Left renal cortex interstitium (tissue), 4 donors: ENCODE data around the gene KLHDC7A. TPM values are rescaled to one million over a fixed set of nuclear protein-coding genes. Genes with fewer than 3 reads are reported as not detected.

Source experiments
- DNase-seq, 4 donors: peaks; one replicate each; pipeline ENCODE4 v3.0.0-alpha.2; 2013; ENCODE audit warnings: low read depth in 4 of 4, low spot score in 2 of 4, missing footprints in 1 of 4
- polyA plus RNA-seq, 4 donors: library from polyadenylated mRNA; unstranded; fragments of 120-200 nt; gene quantifications; one replicate each; pipeline ENCODE4 v1.2.1, GENCODE V29; 2013; ENCODE audit not compliant: insufficient read length in 4 of 4

KLHDC7A gene
- polyA plus RNA-seq, 4 donors = 10.9 to 15.0 (median 12.4) TPM

DNA sequence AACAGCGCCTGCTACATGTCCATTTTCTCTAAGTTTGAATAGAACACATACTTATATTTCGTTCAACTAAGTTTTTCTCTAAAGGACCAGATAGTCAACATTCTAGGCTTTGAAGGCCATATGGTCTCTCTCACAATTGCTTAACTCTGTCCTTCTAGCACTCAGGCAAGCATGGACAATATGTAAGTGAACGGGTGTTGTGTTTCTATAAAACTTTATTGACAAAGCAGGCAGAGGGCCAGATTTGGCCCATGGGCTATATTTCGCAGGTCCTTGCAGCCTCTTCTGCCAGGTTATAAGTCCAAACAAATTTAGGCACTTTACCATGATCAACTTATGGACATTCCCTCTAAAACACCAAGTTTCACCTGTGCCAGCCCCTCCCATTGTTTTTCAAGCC, 21.1 kb downstream of the KLHDC7A start:
- DNase-seq = no peak

DNA sequence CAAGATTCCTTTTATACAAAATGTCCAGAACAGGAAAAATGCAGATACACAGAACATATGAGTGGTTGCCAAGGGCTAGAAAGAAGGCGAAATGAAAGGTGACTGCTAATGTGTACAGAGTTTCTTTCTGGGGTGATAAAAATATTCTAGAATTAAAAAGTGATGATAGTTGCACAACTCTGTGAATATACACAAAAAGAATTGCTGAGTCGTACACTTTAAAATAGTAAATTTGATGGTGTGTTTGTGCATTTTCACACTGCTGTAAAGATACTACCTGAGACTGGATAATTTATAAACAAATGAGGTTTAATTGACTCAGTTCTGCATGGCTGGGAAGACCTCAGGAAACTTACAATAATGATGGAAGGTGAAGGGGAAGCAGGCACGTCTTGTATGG, 23.9 kb downstream of the KLHDC7A start:
- no peak for DNase-seq

DNA sequence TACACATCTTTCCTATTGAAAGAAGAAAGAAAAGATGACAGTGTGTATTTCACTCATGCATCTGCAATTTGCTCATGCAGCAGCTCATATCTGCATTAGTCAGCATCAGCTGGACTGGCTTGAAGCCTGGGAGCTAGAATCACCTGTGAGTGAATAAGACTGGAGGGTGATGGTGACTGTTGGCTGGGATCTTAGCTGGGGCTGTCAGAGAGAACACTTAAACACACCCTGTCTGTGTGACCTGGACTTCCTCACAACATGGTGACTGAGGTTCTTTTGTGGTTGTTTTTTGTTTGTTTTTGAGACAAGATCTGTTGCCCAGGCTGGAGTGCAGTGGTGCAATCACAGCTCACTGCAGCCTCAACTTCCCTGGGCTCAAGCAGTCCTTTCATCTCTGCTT, 24.9 kb downstream of the KLHDC7A start:
- DNase-seq = no peak

DNA sequence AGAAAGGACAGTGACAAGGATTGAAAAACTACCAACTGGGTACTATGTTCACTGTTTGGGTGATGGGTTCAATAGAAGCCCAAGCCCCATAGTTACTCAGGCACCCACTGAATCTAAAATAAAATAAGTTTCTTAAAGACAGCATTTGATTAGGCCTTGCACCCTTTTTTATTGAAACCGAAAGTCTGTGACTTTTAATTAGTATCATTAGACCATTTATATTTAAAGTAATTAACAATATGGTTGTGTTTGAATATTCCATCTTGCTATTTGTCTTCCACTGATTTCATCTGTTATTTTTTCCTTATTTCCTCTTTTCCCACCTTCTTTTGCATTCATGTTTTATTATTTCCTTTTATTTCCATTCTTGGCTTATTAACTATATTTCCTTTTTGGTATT, 27.4 kb downstream of the KLHDC7A start:
- no peak for DNase-seq

DNA sequence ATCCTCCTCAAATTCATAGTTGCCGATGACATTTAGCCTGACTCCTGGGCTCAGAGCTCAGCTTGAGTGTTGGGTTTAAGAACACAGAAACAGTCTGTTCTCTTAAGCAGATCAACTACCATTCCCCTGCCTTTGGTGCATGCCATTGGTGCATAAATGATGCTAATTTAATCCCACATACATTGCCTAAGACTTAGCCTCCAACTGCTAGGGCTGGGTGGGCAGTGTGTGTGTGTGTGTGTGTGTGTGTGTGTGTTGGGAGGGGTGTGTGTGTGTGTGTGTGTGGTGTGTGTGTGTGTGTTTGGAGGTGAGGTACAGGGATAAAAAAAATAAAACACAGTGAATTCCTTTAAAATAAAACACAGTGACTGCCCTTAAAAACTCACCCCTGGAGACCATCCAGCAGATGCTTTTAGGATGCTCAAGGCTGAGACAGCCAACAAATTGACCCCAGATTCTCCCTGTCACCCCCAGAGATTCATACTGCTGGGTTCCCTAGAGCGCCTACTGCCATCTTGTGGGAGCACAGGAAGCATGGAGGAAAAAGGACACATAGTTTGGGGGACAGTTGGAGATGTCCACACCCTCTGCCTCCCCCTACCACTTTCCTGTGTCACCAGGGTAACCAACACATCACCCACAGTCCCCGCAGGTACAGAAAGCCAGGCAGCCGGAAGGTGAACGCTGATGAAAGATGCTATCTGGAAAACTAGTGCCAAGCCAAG, 30.6 kb downstream of the KLHDC7A start:
- DNase-seq = no peak

DNA sequence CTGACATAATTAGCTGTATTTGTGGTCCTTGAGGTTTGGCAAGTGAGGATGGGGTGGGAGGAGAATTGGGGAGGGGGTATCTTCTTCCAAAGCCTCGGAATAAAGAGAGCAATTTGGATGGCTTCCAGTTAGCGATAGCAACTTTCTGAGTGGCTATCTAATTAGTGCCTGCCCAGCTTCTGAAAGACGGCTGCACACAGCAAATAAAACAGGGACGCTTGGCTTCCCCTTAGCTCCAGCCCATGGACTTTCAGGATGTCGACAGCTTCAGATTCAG, 31.1 kb downstream of the KLHDC7A start:
- no peak for DNase-seq

DNA sequence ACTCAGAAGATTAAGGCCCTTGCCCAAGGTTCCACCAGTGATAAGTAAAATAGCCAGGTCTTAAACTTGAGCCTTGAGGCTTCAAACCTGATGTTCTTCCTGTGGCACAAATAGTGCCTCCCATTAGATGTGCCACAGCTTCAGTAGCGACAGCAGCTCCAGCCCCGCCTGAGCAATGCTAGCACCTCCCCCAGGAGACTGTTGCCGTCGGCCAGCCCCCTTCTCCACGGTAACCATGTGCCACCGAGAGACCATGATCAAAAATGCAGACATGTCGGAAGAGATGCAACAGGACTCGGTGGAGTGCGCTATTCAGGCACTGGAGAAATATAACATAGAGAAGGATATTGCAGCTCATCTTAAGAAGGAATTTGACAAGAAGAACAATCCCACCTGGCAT, 32.2 kb downstream of the KLHDC7A start:
- DNase-seq = no peak

DNA sequence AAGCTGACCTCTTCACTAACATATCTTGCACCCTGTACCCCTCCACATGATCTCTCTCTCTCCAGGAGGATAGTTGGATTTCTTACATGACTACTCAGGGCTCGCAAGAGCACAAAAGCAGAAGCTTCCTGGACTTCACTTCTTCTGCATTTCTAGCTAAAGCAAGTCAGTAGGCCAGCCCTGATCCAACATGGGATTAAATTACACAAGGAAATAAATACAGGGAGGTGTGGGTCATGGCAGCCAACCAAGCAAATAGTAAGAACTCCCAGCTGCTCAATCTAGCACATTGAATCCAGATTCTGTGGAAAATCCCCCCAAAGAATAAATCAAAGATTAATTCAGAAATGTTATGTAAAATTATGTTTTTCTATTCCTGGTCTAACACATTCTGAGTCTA, 33.3 kb downstream of the KLHDC7A start:
- peak in 1 of 4 donors; percentile 13 for DNase-seq

DNA sequence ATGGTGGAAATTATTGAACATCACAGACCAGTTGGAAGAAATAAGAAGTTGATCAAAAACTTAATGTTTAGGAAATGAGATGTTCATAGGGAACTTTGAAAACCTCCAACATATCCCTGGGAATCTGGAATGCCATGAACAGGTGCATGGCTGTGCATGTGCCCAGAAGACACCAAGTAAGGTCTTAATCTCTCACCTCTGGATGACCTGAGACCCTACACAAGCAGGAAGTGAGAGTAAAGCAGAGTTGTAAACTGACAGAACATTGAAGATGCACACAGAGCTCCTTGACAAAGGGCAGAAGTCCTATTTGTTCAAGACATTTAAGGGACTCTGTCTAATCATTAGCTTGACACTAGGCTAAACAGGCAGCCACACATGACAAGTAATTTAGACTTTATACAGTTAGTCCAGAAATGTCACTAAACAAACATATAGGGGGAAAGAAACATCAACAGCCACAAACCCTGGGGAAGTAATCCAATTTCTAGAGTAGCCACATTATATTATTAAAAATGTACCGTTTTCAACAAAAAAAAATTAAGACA, 34.5 kb downstream of the KLHDC7A start:
- no peak for DNase-seq

DNA sequence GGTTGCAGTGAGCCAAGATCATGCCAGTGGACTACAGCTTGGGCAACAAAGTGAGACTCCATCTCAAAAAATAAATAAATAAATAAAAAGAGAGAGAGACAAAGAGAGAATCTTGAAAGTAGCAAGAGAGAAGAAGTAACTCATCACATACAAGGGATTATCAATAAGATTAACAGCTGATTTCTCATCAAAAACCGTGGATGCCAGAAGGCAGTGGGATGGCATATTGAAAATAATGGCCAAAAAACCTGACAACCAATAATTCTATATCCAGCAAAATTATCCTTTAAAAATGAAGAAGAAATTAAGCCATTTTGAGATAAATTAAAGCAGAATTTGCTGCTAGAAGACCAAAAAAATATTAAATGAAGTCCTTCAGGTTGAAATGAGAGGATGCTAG, 35.7 kb downstream of the KLHDC7A start:
- no peak for DNase-seq

DNA sequence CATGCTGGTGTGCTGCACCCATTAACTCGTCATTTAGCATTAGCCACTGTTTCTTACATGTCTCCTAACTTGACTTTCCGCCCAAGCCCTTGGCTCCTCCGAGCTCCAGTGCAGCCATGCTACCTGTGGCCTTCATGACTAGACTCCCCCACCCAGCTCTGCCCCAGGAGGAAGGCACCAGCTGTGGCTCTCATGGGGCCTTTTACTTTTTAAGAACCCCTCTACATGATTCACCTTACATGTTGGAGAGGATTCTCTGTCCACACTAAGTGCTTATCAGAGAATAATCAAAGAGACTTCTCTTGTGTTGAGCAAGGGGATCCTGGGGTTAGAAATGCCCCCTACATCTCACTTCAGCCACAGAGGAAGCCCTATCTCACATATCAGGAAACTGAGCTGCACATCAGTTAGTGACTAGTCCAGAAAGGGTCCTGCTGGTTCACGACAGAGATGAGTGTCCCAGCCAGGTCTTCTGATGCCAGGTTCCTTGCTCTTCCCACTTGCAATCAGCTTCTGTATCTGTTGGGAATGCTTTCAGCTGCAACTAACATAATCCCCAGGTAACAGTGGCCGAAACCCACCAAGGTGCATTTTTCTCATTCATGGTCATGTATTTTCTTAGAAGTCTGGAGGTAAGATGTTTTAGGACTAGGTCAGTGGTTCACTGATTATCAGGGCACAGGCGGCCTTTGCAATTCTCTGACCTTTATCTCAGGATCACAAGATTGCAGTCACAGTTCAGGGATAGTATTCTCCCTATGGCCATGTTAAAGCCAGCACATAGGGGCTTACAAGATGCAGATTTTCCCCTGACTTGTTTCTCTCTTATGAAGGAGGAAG, 45.9 kb downstream of the KLHDC7A start:
- no peak for DNase-seq

DNA sequence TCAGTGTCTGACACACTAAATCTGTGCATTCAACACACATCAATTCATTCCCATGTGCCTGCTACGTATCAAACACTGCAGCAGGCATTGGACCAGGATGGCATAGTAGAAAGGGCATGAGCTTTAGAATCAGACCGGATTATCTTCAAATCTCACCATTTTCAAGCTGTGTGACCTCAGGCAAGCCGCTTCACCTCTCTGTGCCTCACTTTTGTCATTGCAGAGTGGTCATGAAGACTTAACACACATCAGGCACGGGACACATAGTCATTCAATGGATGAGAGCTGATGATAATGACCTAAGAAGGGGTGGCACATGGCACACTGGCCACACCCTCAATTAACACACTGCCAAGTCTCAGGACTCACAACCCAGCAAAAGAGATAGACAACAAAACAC, 46.8 kb downstream of the KLHDC7A start:
- no peak for DNase-seq

DNA sequence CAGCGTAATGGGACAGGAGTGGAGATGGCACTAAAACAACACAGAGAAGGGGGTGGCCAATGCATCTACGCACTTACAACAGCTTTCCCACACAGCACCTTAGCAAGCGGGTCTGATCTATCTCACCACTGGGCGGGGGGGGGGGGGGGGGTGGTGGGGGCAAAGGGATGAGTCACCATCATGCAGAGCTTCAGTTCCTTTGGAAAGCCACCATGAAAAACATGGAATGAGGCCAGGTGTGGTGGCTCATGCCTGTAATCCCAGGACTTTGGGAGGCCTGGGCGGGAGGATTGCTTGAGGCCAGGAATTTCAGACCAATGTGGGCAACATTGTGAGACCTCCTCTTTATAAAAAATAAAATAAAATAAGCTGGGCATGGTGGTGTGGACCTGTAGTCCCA, 47.2 kb downstream of the KLHDC7A start:
- no peak for DNase-seq

DNA sequence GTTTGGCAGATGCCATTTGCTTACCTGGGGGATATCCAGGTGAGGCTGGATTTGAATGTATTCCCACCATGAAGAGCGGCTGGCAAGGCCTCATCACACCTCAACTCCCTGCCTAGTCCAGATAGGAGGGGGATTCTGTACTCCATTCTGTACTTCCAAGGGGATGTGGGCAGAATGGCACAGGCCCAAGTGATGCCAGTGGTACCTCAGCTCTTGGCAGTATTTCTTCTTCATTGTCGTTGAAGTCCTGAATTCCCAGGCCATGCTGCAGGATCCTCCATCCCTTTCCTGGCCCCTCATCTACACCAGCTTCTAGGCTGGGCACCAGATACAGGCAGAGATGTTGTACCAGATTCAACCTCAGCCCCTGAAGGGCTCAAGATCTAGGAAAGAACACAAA, 47.9 kb downstream of the KLHDC7A start:
- no peak for DNase-seq

DNA sequence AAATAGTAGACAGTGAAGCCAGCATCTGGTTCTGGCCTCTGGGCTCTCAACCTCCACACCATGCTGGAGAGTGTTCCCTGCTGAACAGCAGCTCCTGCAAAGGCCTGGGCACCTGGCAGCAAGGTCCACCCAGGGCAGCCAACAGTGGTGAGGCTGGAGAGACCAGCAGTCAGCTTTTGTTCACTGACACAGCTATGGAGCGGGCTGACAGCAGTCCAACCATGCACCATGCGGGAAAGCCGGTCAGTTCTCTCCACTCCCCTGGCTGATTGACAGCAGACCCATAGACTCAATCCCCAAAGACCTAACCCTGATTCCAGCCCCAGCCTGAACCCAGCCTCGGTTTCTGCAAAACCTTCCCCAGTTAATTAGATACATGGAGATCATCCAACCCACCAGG, 49.0 kb downstream of the KLHDC7A start:
- no peak for DNase-seq

DNA sequence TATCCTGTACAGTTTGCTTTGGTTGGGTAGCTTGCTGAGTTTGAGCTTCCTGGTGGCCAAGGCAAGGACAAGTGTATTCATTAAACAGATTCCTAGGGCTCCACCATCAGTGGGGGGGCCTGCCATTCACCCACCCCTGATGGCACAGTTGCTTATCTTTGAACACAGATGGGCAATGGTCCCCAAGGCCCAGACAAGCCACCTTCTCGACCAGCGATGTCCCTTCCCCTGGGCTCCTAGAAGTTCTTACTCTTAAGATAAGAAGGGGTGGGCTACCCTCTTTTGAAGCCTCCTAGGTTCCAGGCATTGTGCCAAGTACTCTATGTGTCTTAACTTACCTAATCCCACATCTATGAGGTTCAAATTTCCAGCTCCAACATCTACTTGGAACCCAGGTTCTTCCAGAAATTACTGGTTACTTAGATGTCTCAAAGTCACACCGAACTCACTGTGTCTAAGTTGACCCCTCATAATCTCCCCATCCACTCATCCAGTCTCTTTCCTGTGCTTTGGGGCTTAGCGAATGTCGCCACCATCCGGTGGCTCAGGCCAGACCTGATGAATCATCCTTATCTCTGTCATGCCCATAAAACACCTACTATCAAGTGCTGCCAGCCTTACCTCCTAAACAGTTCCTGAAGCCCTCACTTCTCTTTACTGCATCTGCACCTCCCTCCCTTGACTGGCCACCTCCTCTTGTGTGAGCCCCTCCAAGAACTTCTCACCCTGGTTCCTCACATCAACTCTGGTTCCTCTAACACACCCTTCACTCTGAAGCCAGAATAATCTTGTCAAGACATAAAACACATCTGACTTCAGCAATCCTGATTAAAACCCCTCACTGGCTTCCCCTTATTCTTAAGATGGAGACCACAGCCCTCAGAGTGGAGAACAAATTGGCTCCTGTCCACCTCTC, 50.1 kb downstream of the KLHDC7A start:
- no peak for DNase-seq

DNA sequence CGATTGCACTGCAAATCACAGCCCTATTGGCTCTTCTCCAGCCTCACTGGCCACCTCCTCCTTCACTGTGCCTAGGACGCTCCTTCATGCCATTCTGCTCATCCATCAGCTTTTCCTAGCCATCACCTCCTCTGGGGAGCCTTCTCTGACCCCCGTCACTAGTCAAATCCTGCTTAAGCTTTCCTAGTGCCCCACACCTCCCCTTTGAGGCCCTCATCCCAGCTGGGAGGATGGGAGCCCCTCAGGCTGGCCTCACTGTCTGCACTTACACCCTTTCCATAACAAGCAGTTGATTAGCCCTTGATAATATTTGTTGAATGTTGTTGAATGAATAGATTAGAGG, 50.7 kb downstream of the KLHDC7A start:
- no peak for DNase-seq

DNA sequence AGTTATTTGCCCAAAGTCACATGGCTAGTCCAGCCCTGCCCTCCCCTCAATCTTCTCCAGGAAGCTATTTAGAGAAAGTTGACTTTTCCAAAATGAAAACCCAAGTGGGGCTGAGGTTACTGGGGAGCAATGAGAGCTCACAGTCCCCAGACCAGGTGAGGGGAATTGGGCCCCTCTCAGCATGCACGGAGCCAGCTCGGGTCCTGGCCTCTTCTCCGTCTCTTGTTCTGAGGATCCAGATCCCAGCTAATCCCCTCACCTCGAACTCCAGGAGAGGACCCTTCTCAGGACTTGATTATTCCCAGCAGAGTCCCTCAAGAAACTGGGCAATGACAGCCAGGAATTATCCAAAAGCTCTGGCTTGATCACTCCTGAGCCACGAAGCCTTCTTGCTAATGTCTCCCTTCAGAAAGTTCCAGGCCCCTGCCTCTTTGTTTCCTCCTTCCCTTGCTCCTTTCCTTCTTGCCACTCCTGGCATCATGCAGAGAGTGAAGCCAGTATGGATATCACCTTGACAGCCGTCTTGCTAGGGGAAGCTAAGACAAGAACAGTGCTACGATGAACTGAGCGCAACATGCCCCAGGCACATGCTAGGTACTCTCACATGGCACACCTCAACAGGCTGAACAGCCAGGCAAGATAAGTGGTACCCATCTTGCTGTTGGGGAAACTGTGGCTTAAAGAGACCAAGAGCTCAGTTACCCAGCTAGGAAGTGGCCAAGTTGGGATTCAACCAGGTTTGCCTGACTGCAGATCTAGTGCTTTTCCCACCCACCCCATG, 51.9 kb downstream of the KLHDC7A start:
- DNase-seq = no peak

DNA sequence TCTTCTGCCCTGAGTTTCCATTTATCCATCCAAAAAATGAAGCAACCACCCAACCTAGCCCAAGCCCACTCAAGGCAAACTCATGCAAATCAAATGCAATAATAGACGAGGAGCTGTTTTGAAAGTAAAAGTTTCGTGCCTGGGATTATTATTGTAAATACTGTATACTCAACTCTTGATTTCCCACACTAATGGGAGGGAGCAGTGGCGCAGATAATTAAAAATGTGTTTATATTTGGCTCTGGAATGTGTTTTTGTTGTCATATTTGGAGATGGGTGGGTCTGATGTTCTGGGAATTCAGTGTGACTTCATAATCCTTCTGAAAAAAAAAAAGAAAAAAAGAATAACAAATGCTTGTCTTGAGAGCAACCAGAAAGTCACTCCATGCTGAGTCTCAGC, 52.5 kb downstream of the KLHDC7A start:
- no peak for DNase-seq

DNA sequence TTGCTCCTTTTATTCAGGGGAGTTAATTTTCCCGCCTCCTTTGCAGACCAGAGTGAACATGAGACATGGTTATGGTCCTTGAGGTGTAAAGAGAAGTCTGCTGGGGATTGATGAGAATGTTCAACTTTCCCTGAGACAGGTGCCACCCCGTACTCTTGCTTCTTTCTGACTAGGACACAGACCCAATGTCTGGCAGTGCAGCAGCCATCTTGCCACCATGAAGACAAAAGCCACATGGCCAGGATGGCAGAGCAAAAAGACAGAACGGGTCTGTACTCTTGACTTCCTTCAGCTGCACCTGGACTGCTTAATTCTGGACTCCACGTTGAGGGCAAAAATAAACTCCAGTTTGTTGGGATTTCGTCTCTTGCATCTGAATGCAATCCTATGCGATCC, 54.1 kb downstream of the KLHDC7A start:
- DNase-seq = no peak
